Mesothelial cell of epicardium (in vitro differentiated cells): Measurements from ENCODE around the gene DLG4. TPM values are rescaled to one million over a fixed set of nuclear protein-coding genes. Genes with fewer than 3 reads are reported as not detected.

Source experiments
- DNase-seq, 2 experiments: peaks; one replicate each; pipeline ENCODE4 v3.0.0; 2021; ENCODE audit warnings: low spot score in 2 of 2; ENCODE audit not compliant: unreplicated experiment in 2 of 2
- H3K27ac Mint-ChIP-seq: 2 replicates; pipeline ENCODE4 v1.8.0; 2021; ENCODE audit warnings: mixed read lengths
- H3K27me3 Mint-ChIP-seq: 2 replicates; pipeline ENCODE4 v1.8.0; 2021; ENCODE audit warnings: low read depth, mixed read lengths
- H3K36me3 Mint-ChIP-seq: 2 replicates; pipeline ENCODE4 v1.8.0; 2021; ENCODE audit warnings: mixed read lengths
- H3K4me1 Mint-ChIP-seq: 2 replicates; pipeline ENCODE4 v1.8.0; 2021; ENCODE audit warnings: mixed read lengths
- H3K4me3 Mint-ChIP-seq: 2 replicates; pipeline ENCODE4 v1.8.0; 2021; ENCODE audit warnings: mild to moderate bottlenecking, moderate library complexity, mixed read lengths
- H3K9me3 Mint-ChIP-seq: 2 replicates; pipeline ENCODE4 v1.8.0; 2021; ENCODE audit warnings: mixed read lengths
- total RNA-seq: library from RNA; stranded (reverse); gene quantifications from 3 replicates; pipeline ENCODE4 v1.2.1, GENCODE V29; 2021
- TF ChIP-seq, protein P1 (sequence below): fragments of 200-600 bp; sonication (generic); IDR thresholded peaks from one replicate; pipeline ENCODE4 v1.5.0; 2021; ENCODE audit warnings: antibody characterized with exemption; ENCODE audit not compliant: unreplicated experiment

Gene DLG4
- total RNA-seq, 1 donor from 2014 or later = 62.4 TPM

DNA sequence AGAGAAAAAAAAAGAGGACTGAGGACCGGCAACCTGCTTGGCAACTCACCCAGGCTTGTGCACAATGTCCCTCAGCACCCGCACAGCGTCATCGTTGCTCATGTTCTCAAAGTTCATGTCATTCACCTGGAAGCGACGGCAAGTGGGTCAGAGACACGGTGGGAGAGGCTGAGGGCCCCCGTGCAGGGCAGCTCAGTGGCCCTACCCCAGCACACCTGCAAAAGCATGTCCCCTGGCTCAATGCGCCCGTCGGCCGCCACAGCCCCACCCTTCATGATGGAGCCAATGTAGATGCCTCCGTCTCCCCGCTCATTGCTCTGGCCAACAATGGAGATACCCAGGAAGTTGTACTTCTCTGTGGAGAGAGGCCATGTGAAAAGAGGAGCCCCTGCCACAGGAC, 9.3 kb upstream of the DLG4 start:
- DNase-seq = no peak

DNA sequence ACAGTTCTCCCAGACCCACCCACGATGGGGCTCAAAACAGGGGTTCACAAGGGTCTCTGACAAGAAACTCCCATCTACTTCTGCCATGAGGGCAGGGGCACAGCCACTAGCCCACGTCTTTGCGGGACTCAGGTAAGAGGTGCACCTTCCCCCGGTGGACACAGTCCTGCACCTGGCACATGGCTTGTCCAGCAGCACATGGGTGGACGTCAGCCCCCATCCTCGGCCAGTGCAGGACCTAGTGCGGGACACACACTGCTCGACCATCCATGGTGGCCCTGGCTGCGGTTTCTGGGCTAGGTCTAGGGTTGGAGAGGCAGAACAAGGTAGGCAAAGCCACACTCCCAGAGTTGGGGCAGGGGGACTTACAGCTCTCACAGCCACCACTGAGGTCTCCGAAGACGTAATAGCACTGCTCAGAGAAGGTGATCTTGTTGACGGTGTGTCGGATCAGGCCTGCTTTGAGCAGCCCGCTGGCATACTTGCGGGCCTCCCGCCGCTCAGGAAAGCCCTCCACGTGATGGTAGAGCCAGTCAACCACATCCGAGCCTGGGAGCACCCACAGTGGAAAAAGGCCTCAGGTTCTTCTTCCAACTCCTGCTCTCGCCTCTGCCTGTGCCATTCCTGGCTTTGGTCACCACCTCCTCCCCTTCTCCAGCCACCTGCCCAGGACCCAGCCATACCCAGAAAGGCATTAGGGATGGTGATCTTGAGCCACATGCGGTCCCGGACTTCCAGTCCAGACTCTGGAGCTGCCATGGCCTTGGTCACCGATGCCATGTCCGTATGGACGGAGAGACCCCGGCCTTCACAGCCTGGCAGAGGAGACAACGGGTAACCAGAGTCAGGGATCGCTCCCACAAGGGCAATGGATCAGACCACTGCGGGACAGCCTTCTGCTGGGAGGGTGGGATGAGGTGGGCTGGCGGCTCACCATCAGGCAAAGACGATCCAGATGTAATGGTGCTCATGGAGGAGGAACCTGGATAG, 7.4 kb upstream of the DLG4 start:
- Mint-ChIP-seq H3K4me1 (peaks cover 2% of the 10 kb centered on the region), H3K36me3 (peaks cover 20% of the 10 kb centered on the region)
- DNase-seq = no peak

More for the DNA sequence above, 9.3 kb upstream of the DLG4 start:
- no peaks in the 10 kb centered on the region for H3K27me3 Mint-ChIP-seq
- H3K36me3 Mint-ChIP-seq = peaks cover 16% of the 10 kb centered on the region
- H3K4me3 Mint-ChIP-seq = no peak overlapping the region
- H3K9me3 Mint-ChIP-seq = no peaks in the 10 kb centered on the region
- H3K4me1 Mint-ChIP-seq = peaks cover 16% of the 10 kb centered on the region
- H3K27ac Mint-ChIP-seq = no peak overlapping the region
- TF ChIP-seq, protein P1, sequence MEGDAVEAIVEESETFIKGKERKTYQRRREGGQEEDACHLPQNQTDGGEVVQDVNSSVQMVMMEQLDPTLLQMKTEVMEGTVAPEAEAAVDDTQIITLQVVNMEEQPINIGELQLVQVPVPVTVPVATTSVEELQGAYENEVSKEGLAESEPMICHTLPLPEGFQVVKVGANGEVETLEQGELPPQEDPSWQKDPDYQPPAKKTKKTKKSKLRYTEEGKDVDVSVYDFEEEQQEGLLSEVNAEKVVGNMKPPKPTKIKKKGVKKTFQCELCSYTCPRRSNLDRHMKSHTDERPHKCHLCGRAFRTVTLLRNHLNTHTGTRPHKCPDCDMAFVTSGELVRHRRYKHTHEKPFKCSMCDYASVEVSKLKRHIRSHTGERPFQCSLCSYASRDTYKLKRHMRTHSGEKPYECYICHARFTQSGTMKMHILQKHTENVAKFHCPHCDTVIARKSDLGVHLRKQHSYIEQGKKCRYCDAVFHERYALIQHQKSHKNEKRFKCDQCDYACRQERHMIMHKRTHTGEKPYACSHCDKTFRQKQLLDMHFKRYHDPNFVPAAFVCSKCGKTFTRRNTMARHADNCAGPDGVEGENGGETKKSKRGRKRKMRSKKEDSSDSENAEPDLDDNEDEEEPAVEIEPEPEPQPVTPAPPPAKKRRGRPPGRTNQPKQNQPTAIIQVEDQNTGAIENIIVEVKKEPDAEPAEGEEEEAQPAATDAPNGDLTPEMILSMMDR = no peak

DNA sequence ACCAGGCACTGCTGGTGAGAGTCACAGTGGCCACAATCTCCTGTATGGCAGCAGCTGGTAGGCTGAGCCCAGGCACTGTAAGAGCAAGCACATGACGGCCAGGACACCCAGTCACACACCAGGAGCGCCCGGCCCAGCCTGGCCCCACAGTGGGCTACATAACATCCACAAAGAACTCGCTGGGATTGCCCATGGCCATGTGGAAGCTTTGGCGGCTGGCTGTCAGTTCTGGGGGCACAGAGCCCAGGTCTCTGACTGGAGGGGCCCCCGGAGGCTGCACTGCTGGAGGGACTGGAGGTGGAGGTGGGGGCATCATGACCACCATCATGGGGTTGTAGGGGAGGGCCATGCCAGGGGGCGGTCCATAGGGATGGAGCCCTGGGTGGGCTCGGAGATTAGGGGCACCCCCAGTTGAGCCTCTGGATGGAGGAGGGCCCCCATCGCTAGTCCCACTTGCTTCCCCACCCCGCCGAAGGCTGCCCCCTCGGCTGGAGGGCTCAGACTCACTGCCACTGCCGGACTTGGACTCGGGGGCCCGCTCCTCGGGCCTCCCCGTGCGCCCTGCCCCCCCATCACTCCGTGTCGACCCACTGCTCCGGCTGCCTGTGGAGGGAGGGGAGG, 6.2 kb upstream of the DLG4 start:
- no peak overlapping the region for H3K27ac Mint-ChIP-seq
- peaks cover 3% of the 10 kb centered on the region for H3K4me1 Mint-ChIP-seq
- DNase-seq = no peak
- TF ChIP-seq, protein P1 = no peak
- H3K4me3 Mint-ChIP-seq = no peak overlapping the region
- no peaks in the 10 kb centered on the region for H3K9me3 Mint-ChIP-seq
- H3K27me3 Mint-ChIP-seq = no peaks in the 10 kb centered on the region
- peaks cover 18% of the 10 kb centered on the region for H3K36me3 Mint-ChIP-seq

More for the DNA sequence above, 7.4 kb upstream of the DLG4 start:
- Mint-ChIP-seq H3K4me3 (no peak overlapping the region), H3K27ac (no peak overlapping the region), H3K27me3 (no peaks in the 10 kb centered on the region), H3K9me3 (no peaks in the 10 kb centered on the region)
- TF ChIP-seq, protein P1 = no peak

DNA sequence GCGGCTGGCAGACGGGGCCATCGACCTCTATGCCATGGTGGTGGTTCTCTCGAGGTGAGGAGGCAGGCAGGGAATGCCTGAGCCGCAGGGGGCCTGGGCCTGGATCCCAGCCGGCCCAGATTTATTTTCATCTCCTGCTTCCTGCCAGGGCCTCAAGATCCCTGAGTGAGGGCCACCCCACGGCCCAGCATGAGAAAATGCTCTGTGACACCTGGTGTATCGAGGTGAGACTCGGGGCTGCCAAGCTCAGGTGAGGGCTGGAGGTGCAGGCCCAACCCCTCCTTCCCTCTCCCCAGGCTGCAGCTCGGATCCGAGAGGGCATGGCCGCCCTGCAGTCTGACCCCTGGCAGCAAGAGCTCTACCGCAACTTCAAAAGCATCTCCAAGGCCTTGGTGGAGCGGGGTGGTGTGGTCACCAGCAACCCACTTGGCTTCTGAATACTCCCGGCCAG, 5.0 kb upstream of the DLG4 start:
- peaks cover 9% of the 10 kb centered on the region for H3K4me1 Mint-ChIP-seq
- no peaks in the 10 kb centered on the region for H3K9me3 Mint-ChIP-seq
- TF ChIP-seq, protein P1 = no peak
- peaks cover 18% of the 10 kb centered on the region for H3K36me3 Mint-ChIP-seq
- no peak overlapping the region for H3K27ac Mint-ChIP-seq
- no peak for DNase-seq
- H3K27me3 Mint-ChIP-seq = no peaks in the 10 kb centered on the region
- no peak overlapping the region for H3K4me3 Mint-ChIP-seq

DNA sequence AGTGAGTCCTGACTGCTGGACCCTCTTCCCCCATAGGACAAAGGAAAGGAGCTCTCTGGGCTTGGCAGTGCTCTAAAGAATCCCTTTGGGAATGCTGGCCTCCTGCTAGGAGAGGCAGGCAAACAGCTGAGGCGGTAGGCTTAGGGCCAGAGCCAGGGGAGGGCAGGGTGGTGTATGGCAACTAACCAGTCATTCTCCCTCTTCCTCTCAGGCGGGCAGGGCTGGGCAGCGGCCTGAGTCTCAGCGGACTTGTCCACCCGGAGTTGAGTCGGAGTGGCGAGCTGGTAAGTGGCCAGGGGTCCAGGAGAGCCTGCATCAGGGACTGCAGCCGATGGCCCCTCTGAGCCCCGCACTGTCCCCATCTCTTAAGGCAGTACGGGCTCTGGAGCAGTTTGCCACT, 4.5 kb upstream of the DLG4 start:
- DNase-seq = no peak
- Mint-ChIP-seq H3K4me3 (no peak overlapping the region), H3K9me3 (no peaks in the 10 kb centered on the region), H3K27me3 (no peaks in the 10 kb centered on the region), H3K27ac (no peak overlapping the region), H3K4me1 (peaks cover 14% of the 10 kb centered on the region), H3K36me3 (peaks cover 14% of the 10 kb centered on the region)
- TF ChIP-seq, protein P1 = no peak
